ENCODE results near the gene SPDEF.

The SPDEF gene

DNA sequence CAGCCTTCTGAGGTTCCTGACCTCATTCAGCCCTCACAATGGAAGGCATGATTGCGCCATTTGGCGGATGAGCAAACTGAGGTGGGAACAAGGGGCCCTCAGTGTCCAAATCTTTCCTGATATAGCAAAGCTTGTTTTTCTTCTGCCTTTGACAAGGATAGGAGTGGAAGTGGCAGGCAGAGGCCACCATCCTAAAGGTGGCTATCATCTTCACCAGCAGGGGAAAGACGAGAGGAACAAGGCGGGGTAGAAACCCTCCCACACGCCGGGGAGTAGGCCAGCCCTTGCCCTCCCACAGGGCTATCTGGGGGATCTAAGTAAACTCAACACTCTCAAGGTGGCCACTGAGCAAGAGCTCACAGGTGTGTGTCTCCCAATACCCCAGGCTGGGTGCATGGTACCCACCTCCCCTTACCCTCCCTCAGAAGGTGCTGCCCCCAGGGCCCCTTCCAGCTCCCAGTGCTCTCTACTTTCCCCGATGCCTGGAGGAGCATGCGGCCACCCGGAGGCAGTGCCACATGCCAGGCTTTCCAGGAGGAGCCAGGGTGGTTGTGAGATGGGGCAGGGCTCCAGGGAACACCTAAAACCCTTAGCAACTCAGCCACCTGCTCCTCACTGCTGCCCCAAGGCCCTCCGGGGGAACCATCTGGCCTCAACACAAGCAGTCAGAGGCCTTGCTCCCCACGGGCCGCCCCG, 11.2 kb downstream of the SPDEF start:
- DNase-seq (ENCODE audit: low read depth) = no peak

DNA sequence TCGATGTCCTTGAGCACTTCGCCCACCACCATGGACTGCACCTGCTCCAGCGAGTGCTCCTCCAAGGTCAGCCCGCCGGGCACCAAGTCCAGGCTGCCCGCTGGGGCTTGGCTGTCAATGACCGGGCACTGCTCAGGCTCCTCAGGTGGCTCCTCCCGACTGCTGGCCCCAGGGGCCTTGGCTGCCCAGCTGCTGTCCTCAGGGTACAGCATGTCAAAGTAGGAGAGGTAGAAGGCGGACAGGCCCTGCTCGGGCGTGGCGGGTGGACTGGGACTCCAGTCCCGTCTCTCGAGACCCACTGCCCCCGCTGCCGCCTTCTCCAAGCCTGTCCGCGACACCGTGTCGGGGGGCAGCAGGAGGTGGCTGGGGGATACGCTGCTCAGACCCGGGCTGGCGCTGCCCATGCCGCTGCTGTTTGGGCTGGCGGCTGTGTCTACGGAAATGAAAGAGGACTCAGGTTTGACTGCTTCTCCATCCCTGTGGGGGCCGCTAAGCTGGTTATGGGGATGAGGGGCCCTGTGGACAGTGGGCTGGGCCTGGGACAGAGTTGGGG, 12.0 kb downstream of the SPDEF start:
- DNase-seq (ENCODE audit: low read depth) = no peak

DNA sequence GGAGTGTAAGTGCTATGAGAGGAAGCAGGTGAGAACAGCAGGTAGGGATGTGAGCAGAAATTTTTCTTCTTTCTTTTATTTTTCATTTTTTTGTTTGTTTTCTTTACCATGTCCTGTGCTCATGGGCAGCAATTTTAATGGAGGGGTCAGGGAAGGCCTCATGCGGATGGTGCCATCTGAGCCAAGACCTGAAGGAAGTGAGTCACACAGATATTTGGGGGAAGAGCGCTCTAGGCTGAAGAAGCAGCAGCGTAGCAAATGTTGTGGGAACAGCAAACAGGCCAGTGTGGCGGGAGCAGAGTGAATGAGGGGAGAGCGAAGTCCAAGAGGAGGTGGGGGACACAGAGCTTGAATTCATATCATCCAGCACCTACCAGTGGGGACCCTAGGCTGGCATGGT, 12.7 kb downstream of the SPDEF start:
- DNase-seq (ENCODE audit: low read depth) = peak; percentile 21

DNA sequence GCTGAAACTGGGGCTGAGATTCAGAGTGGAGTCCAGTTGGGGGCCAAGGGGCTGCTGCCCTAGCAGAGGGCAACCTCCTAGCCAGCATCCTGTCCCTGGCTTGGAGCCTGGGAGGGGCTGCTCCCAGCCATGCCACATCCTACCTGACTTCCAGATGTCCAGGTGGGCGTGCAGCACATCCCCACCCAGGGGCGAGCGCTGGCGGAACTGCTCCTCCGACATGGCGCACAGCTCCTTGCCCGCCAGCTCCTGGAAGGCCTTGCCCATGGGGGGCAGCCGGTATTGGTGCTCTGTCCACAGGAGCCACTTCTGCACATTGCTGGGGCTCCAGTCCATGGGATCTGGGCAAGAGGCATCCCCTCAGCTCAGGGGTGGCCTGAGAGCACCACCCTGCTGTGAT, 15.3 kb downstream of the SPDEF start:
- no peak for DNase-seq (ENCODE audit: low read depth)

DNA sequence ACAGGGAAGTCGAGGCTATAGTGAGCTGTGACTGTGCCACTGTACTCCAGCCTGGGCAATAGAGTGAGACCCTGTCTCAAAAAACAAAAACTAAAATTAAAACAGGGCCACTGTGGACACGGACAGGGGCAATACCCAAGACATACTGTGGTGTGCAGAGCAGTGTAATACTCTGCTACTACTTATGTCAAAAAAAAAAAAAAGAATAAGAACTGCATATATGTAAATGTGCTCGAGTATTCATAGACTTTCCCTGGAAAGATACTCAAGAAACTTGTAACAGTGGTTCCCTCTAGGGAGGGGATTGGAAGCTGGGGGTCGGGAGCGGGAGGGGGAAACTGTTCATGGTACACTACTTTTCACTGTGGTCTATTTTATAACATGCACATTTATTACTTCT, 15.9 kb downstream of the SPDEF start:
- no peak for DNase-seq (ENCODE audit: low read depth)

DNA sequence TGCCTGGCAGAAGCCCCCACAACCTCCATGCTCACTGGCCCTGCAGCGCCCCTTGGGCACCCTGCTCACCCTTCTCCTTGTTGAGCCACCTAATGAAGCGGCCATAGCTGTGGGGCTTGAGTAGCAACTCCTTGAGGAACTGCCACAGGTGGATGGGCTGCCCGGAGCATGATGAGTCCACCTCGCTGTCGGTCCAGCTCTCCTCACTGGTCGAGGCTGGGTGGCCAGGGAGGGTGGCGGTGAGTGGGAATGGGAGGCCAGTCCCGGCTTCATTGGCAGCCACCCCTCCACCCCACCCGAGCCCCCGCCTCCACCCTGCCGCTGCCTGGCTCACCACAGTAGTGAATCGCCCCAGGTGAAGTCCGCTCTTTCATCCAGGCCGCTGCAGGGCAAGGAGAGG, 16.9 kb downstream of the SPDEF start:
- DNase-seq (ENCODE audit: low read depth) = no peak

DNA sequence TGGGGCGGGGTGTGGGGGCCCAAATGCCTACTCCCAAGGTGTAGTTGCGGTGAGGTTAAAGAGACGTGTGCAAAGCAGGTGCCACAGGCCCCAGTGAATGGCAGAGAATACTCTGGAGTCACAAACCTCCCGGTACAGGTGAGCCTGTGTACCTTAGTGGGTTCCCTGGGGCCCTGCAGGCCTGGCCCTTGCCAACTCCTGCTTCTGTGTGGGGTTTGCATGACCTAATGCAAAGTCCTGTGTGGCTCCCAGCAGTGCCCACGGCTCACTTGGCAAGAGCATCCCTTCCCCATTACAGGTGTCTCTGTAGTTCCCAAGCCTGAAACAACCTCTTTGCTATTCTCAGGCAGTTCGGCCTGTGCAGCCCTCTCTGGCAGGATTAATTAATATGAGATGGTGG, 17.5 kb downstream of the SPDEF start:
- no peak for DNase-seq (ENCODE audit: low read depth)

DNA sequence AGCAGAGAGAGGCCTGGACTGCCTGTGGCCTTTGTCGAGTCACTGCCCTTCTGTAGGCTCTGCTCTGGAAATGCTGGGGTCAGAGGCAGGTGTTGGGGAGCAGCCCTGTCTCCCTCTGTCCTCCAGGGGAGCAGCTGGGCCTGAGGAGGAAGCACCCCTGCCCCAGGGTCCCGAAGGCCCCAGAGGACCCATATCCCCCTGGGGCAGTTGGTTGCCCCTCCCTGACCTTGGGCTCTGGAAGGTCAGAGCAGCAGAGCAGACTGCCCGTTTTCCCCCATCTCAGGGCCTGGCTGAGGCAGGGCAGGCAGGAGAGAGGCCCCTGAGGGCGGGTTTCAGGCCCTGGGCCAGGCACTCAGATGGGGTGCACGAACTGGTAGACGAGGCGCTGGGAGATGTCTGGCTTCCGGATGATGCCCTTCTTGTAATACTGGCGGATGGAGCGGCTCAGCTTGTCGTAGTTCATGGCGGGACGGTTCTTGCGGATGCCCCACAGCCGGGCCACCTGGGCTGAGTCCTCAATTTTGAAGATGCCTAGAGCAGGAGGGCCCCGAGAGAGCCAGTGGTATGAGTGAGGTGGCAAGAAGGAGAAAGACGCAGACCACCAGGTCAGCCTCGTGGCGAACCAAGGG, 18.1 kb downstream of the SPDEF start:
- DNase-seq (ENCODE audit: low read depth) = no peak

DNA sequence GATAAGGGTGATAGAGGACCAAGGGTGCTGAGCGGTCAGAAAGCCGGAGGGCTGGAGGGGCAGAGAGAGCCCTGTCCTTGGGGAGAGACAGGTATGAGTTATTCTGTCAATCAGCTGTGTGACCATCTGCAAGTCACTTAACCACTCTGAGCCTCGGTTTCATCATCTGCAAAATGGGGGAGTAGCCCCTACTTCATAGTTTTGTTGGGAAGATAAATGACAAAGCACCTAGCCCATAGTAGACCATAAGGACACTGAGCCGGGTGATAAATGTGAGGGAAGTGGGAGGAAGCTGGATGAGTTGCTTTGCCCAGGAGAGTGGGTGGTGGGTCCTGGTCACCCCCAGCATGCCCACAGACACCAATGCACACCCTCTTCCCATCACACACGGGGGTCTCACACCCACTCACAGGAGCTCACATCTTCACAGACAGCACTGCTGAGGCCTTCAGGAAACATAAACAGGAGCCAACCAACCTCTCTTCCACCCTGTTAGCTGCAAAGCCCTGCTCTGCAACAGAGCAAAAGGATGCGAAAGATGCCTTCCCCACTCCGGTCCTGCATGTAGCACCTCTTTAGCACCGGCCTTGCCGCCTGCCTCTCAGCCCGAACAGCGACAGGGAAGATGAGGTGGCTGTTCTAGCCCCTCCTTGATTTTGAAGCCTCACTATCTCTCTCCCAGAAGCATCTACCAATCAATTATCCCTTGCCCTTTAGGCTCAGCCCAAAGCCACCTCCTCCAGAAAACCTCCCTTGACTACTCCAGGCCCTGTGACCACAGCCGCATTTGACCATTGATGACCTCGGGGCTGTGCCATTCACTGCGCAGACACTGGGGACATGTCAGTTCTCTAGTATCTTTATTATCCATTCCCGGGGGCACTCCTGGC, 18.9 kb downstream of the SPDEF start:
- no peak for DNase-seq (ENCODE audit: low read depth)

DNA sequence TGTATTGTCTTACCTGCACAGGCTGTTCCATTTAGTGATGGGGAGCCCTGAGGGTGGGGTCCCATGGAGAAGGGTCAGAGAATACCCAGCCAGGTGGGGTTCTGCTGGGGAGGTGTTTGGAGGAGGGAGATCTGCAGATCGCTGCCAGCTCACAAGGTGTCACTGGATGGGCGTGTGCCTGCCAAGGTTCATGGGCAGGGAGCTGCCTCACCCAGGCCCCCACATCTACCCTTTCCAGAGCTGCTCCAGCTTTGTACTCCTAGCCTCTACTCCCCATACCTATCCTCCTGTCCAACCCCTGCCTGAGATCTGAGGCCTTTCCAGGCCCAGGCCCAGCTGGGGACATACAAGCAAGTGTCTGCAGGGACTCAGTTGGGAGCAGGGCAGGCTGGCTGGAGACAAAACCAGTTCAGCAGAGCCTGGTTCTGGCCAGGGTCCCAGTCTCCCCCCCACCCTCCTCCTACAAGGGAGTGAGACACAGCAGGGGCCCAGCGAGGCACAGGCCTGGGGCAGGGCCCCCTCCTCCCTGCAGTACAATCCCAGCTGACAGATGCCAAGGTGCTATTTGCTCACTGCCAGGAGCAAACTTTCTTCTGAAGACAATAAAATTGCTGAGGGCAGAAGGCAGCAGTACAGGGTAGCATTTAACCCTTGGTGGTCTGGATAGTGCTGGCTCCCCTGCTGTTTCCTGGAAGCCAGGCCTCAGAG, 19.7 kb downstream of the SPDEF start:
- no peak for DNase-seq (ENCODE audit: low read depth)

DNA sequence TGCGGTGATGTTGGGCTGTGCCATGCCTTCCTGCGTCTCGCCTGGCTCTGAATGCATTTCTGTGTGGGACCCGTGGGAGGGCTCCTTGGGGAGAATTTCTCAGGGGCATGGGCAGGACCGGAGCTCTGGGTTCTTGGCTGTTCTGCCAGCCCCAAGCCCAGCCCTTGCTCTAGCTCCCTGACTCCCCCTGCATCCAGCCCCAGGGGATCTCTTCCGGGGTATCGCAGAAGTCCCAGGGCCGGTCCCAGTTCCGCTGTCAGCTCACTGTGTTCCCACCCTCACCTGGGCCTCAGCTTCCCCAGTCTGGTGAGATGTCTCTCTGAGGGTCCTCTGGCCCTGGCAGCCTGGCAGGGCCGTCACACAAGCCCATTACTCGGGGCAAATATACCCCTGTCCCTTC, 20.5 kb downstream of the SPDEF start:
- no peak for DNase-seq (ENCODE audit: low read depth)

DNA sequence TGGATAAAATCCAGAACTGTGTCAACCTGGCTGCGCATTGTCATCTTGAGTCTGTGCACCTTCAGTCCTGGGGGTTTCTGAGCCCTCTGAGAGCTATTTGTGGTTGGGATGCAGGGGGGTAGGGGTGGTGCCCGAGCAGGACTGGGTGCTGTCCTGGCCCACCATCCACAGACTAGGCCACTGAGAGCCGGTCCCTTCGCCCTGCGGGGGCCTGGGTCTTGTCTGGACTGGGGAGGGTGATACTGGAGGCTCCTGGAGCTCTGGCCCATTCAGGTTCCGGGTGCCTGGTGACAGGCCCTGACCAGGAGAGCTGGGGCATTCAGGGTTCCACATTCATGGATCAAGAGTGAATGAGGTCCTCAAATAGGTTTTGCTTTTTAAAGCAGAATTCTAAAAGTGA, 20.9 kb downstream of the SPDEF start:
- no peak for DNase-seq (ENCODE audit: low read depth)

DNA sequence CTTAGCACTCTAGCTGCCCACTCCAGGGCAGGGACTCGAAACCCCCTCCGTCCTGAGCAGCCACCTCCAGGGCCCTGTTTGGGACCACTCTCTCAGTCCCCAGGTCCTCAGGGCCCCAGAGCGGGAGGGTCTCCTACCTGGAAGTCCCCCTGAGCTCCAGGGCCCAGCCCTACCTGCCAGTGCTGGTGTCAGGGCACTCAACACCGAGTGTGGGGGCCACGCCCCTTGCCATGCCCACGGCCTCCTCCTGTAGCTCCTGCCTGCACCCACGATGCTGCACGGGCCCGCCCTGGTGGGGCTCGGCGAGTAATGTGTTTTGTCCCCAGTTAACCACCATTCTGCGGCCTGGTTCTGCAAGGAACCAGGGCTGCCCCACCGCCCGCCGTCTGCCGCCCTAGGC, 21.5 kb downstream of the SPDEF start:
- DNase-seq (ENCODE audit: low read depth) = no peak

DNA sequence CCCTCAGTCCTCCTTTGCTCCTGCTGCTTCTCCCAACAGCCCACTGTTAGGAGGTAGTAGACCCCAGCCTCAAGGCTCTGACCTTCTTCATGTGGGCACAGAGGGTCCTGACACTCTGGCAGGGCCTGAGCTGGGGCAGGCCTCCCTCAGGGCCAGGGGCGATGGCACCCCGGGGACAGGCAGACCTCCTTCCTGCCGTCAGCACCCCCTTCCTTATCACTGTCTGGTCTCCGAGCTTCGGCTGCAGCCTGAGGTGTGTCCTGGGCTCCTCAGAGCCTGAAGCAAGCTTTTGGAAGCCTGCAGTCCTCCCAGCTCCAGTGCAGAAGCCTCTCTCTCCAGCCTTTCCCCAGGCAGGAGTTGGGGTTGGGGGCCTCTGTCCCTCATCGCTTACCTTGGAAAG, 22.0 kb downstream of the SPDEF start:
- DNase-seq (ENCODE audit: low read depth) = no peak

DNA sequence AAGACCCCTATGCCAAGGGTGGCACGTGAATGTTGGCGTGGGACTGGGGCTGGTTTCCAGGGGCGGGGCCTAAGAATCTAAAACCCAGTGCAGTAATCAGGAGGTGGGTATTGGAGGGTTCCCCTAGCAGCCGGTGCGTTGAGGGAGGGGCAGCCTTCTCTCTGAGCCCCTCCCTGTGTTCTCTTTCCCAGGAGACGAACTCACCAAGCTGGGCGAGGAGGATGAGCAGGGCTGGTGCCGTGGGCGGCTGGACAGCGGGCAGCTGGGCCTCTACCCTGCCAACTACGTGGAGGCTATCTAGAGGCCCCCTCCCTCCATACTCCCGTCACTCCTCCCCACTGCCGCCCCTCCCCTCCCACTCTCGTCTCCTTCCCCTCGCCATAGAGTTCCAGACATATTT, 23.9 kb downstream of the SPDEF start:
- DNase-seq (ENCODE audit: low read depth) = no peak

DNA sequence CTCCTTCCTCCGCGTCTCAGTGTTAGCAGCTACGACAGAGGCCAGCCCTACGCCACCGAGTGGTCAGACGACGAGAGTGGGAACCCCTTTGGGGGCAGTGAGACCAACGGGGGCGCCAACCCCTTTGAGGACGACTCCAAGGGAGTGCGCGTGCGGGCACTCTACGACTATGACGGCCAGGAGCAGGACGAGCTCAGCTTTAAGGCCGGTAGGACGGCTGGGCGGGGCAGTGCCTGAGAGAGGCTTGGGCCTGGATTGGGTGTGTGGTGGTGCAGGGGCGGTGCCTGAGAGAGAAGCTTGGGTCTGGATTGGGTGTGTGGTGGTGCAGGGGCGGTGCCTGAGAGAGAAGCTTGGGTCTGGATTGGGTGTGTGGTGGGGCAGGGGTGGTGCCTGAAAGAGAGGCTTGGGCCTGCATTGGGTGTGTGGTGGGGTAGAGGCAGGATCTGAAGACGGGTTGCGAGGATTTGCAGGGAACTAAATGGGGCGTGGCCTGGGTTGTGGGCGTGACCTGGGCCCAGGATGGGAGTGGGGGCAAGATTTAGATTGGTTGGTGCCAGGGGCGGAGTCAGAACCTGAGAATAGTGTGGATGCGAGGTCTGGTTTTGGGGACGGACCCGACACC, 24.4 kb downstream of the SPDEF start:
- peak; percentile 82 for DNase-seq (ENCODE audit: low read depth)

DNA sequence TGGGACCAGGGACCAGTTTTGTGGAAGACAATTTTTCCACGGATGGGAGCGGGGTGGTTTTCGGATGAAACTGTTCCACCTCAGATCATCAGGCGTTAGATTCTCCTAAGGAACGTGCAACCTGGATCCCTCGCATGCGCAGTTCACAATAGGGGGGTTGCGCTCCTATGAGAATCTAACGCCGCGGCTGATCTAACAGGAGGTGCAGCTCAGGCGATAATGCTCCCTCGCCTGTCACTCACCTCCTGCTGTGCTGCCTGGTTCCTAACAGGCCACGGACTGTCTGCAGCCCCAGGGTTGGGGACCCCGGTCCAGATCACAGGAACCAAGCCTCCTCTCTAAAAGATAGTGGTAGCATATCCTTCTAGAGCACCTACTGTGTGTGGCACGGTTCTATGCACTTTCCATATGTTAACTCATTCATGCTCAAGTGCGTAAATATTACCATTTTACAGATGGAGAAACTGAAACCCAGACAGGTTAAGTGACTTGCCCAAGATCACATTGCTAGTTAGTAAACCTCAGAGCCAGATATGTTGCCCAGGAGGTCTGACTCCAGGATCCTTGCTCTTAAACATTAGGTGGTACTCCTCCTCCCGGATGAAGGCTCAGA, 25.3 kb downstream of the SPDEF start:
- no peak for DNase-seq (ENCODE audit: low read depth)

DNA sequence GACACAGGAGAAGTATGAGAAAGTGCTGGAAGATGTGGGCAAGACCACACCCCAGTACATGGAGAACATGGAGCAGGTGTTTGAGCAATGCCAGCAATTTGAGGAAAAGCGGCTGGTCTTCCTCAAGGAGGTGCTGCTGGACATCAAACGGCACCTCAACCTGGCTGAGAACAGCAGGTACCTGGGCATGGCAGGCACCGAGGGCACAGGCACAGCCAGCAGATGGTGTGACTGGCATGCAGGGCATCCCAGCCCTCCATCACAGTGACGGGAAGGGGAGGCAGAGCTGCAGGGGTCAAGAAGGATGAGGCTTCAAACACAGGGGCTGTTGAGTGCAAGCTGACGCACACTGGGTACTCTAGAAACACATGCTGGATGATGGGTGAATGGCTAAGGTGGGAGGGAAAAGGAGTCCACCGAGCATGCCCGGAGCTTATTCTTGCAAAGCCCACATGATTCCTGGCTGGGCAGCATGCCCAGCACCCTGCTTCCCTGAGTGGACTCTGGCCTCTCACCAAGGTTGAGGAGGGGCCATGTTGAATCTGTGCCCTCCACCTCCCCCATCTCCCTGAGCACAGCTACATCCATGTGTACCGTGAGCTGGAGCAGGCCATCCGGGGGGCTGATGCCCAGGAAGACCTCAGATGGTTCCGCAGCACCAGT, 26.3 kb downstream of the SPDEF start:
- DNase-seq (ENCODE audit: low read depth) = no peak

DNA sequence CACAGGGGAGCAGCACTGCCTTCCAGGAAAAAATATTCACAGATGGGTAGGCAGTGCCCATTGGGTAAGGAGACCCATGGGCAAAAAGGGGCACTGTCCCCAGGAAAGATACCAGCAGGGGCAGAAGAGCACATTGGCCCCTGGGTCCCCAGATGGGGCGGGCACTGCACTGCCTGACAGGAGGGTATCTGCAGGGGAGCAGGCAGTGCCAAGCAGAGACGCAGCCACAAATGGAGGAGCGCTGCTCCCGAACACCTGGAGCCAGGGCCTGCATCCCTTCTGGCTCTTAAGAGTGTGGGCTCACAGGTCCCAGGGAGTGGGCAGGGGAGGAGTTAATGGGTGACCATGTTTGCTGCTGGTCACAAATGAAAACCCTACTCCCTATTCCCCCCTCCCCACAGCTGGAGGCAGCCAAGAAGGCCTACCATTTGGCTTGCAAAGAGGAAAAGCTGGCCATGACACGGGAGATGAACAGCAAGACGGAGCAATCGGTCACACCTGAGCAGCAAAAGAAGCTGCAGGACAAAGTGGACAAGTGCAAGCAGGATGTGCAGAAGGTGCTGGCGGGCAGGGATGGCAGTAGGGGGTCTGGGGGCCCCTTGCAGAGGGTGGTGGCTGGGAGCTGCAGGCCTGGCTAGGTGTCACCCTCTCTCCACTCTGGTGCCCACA, 27.0 kb downstream of the SPDEF start:
- no peak for DNase-seq (ENCODE audit: low read depth)
